NCI-H1048 (cell line): Measurements from ENCODE around the gene PLA2G2F.
"Not testable (repeated sequence)": the region's sequence is repeated elsewhere in the genome, so short reads cannot be mapped to it uniquely, and the experiment has no call there.

Experiments
- DNase-seq: peaks from one replicate; lab custom pipeline; 2025; lab: John Stamatoyannopoulos, UW

PLA2G2F gene

GRCh38 chr1:20114021-20114648, 25.0 kb upstream of the PLA2G2F start:
- no peak for DNase-seq

- DNase-seq = no peak
Observed at GRCh38 chr1:20115479-20115878, 23.6 kb upstream of the PLA2G2F start.

- DNase-seq = no peak
Observed at GRCh38 chr1:20115916-20116315, 23.2 kb upstream of the PLA2G2F start.

GRCh38 chr1:20117236-20117635, 21.9 kb upstream of the PLA2G2F start:
- DNase-seq = no peak

- DNase-seq = no peak
Observed at GRCh38 chr1:20119347-20119746, 19.8 kb upstream of the PLA2G2F start, which contains the start of gene PLA2G2D. PLA2G2D (minus strand) TSS chr1:20119536; CDS start chr1:20119498, 38 bp downstream.

GRCh38 chr1:20120796-20121195, 18.3 kb upstream of the PLA2G2F start:
- DNase-seq = no peak

GRCh38 chr1:20123722-20124455, 15.2 kb upstream of the PLA2G2F start:
- DNase-seq = no peak

GRCh38 chr1:20124456-20125057, 14.6 kb upstream of the PLA2G2F start:
- no peak for DNase-seq

- DNase-seq = no peak
Observed at GRCh38 chr1:20125100-20125499, 14.0 kb upstream of the PLA2G2F start.

GRCh38 chr1:20126041-20126805, 12.9 kb upstream of the PLA2G2F start:
- no peak for DNase-seq

- no peak for DNase-seq
Observed at GRCh38 chr1:20126806-20127440, 12.2 kb upstream of the PLA2G2F start.

GRCh38 chr1:20130518-20130917, 8.6 kb upstream of the PLA2G2F start:
- not testable (repeated sequence) for DNase-seq

GRCh38 chr1:20134995-20135394, 4.1 kb upstream of the PLA2G2F start:
- no peak for DNase-seq

GRCh38 chr1:20136249-20136648, 2.9 kb upstream of the PLA2G2F start:
- DNase-seq = no peak

- DNase-seq = no peak
Observed at GRCh38 chr1:20137055-20137454, 2.1 kb upstream of the PLA2G2F start.

GRCh38 chr1:20137604-20138003, 1.5 kb upstream of the PLA2G2F start:
- no peak for DNase-seq

- no peak for DNase-seq
Observed at GRCh38 chr1:20138346-20138745, 777 bp upstream of the PLA2G2F start.

GRCh38 chr1:20139776-20140612, 871 bp downstream of the PLA2G2F start:
- no peak for DNase-seq

GRCh38 chr1:20141001-20141400, 1.9 kb downstream of the PLA2G2F start:
- no peak for DNase-seq

GRCh38 chr1:20141466-20141865, 2.3 kb downstream of the PLA2G2F start:
- DNase-seq = no peak
